Thymus (tissue), 11 donors: Measurements from ENCODE around the gene GYPC. TPM values are rescaled to one million over a fixed set of nuclear protein-coding genes. Genes with fewer than 3 reads are reported as not detected.

ENCODE experiments used
- DNase-seq, 9 donors: peaks; one replicate each; pipeline ENCODE4 v3.0.0-alpha.2; 2013; ENCODE audit warnings: low spot score in 9 of 9, low read depth in 6 of 9, missing footprints in 1 of 9
- H3K27ac ChIP-seq, 2 donors: one replicate each; pipeline ENCODE4 v1.5.1; 2013; ENCODE audit warnings: control low read depth in 1 of 2, low read depth in 1 of 2, low read length in 1 of 2, mild to moderate bottlenecking in 1 of 2, moderate library complexity in 1 of 2
- H3K27me3 ChIP-seq, 2 donors: one replicate each; pipeline ENCODE4 v1.5.1; 2013; ENCODE audit warnings: low read length in 1 of 2; ENCODE audit not compliant: control insufficient read depth in 2 of 2, insufficient read depth in 1 of 2
- H3K36me3 ChIP-seq, 2 donors: one replicate each; pipeline ENCODE4 v1.5.1; 2013; ENCODE audit warnings: low read length in 1 of 2, mild to moderate bottlenecking in 1 of 2, moderate library complexity in 1 of 2; ENCODE audit not compliant: control insufficient read depth in 2 of 2, insufficient read depth in 2 of 2
- H3K4me1 ChIP-seq, 2 donors: one replicate each; pipeline ENCODE4 v1.5.1; 2013; ENCODE audit warnings: low read length in 2 of 2; ENCODE audit not compliant: control insufficient read depth in 2 of 2, insufficient read depth in 2 of 2
- H3K4me3 ChIP-seq, 2 donors: one replicate each; pipeline ENCODE4 v1.5.1; 2013; ENCODE audit warnings: low read length in 2 of 2, control low read depth in 1 of 2, mild to moderate bottlenecking in 1 of 2
- H3K9me3 ChIP-seq, 2 donors: one replicate each; pipeline ENCODE4 v1.5.1; 2013; ENCODE audit warnings: low read length in 1 of 2, mild to moderate bottlenecking in 1 of 2; ENCODE audit not compliant: control insufficient read depth in 2 of 2, insufficient read depth in 1 of 2
- WGBS: extraction: QIAGEN DNeasy Blood & Tissue Kit; methylation state at CpG from one replicate; pipeline ENCODE4 v1.1.7; 2013; 5-methylcytosine and 5-hydroxymethylcytosine counted together
- polyA plus RNA-seq: library from polyadenylated mRNA; stranded (reverse); fragments of 200-250 nt; gene quantifications from one replicate; pipeline ENCODE4 v1.2.3, GENCODE V29; 2013
- total RNA-seq: library from RNA; stranded (reverse); fragments of 120-200 nt; gene quantifications from one replicate; pipeline ENCODE4 v1.2.4, GENCODE V29; 2013
- donor health status: healthy.

The GYPC gene
- total and polyA plus RNA-seq, 2 donors, result 83.2 to 136 TPM

DNA sequence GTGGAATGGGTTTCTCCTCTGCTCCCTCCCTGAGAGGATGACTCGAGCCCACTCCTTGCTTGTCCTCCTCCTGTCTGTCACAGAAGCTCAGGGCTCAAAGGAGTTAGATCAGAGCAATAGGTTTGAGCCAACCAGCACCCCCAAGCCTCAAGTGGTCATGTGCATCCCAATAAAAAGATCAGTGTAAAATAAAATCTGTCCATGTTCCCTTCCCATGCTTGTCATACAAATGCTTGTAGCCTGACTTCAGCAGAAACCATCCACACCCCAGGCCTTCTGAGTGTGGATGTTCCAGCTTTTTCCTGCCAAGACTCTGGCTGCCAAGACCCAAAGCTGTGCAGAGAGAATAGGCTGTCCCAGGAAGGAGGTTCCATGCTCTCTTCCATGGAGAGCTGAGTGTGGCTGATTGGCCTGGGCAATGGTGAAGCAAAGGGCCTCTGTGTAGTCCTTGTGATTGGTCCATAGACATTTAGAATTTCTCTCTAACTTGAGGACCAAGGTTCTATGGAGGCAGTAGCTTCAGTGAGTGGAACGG lies 67.4 kb downstream of the GYPC start:
- 97% methylated on average over 2 of the region's 2 CpGs for WGBS
- H3K27ac ChIP-seq, result no peak overlapping the region
- no peak for DNase-seq
- H3K9me3 ChIP-seq, result no peaks in the 10 kb centered on the region
- no peak overlapping the region for H3K4me3 ChIP-seq
- no peaks in the 10 kb centered on the region for H3K36me3 ChIP-seq
- no peaks in the 10 kb centered on the region for H3K4me1 ChIP-seq
- no peaks in the 10 kb centered on the region for H3K27me3 ChIP-seq

DNA sequence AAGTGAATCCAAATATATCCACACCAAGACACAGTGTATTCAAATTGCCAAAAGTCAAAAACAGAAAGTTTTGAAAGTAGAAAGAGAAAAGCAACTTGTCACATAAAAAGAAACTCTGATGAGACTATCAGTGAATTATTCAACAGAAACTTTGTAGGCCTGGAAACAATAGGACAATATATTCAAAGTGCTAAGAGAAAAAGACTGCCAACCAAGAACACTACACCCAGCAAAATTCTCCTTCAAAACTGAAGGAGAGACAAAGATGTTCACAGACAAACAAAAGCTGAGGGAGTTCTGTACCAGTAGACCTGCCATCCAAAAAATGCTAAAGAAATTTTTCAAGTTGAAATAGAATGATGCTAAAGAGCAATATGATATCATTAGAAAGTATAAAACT lies 69.6 kb downstream of the GYPC start:
- no peak for DNase-seq
- Histone ChIP-seq H3K36me3 (no peaks in the 10 kb centered on the region), H3K4me3 (no peak overlapping the region), H3K27me3 (peaks cover 0 to 2% of the 10 kb centered on the region in 2 donors), H3K9me3 (no peaks in the 10 kb centered on the region), H3K27ac (no peak overlapping the region), H3K4me1 (no peaks in the 10 kb centered on the region)

- 92% methylated on average over 4 of the region's 4 CpGs for WGBS
- no peak overlapping the region for H3K4me3 ChIP-seq
- no peaks in the 10 kb centered on the region for H3K4me1 ChIP-seq
- peaks cover 0 to 2% of the 10 kb centered on the region in 2 donors for H3K27me3 ChIP-seq
- H3K27ac ChIP-seq, result no peak overlapping the region
- H3K36me3 ChIP-seq, result no peaks in the 10 kb centered on the region
- H3K9me3 ChIP-seq, result no peaks in the 10 kb centered on the region
- DNase-seq, result no peak
Measured at GRCh38 chr2:126729896-126730295, 73.9 kb downstream of the GYPC start.

GRCh38 chr2:126730655-126731054 lies 74.7 kb downstream of the GYPC start:
- H3K9me3 ChIP-seq, result no peaks in the 10 kb centered on the region
- 88% methylated on average over 5 of the region's 5 CpGs for WGBS
- no peaks in the 10 kb centered on the region for H3K4me1 ChIP-seq
- H3K27me3 ChIP-seq, result peaks cover 0 to 2% of the 10 kb centered on the region in 2 donors
- no peak overlapping the region for H3K27ac ChIP-seq
- DNase-seq, result no peak
- H3K36me3 ChIP-seq, result no peaks in the 10 kb centered on the region
- H3K4me3 ChIP-seq, result no peak overlapping the region

GRCh38 chr2:126731353-126731752 lies 75.4 kb downstream of the GYPC start:
- H3K4me1 ChIP-seq, result no peaks in the 10 kb centered on the region
- DNase-seq, result no peak
- H3K4me3 ChIP-seq, result no peak overlapping the region
- H3K27me3 ChIP-seq, result peaks cover 0 to 2% of the 10 kb centered on the region in 2 donors
- WGBS, result 93% methylated on average over 5 of the region's 5 CpGs
- H3K9me3 ChIP-seq, result no peaks in the 10 kb centered on the region
- H3K36me3 ChIP-seq, result no peaks in the 10 kb centered on the region
- no peak overlapping the region for H3K27ac ChIP-seq

DNA sequence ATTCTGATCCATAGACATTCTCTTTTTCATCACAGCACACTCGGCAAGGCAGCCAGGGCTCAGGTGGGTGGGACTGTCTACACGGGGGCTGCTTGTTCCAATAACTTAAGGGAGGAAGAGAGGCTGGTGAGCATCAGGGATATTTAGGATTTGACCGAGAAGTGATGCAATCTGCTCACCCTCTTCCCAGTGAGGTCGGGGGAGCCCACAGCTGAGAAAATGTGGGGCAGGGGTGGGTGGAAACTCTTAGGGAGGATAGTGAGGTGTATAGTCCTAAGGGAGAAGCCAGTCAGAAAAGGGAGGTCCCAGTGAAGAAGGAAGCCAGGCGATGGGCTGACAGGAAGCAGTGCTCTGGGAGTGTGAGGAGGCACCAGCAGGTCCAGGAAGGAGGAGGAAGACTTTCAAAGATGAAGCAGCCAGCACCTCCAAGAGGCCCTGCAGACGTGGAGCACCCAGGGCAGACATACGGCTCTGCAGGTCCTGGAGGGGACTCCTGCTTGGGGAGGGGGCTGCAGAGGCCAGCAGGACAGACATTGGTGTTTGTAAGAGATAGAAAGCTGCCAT lies 76.8 kb downstream of the GYPC start:
- WGBS, result 90% methylated on average over 7 of the region's 7 CpGs
- H3K4me1 ChIP-seq, result no peaks in the 10 kb centered on the region

GRCh38 chr2:126733795-126734194 lies 77.8 kb downstream of the GYPC start:
- H3K9me3 ChIP-seq, result no peaks in the 10 kb centered on the region
- no peak overlapping the region for H3K4me3 ChIP-seq
- H3K4me1 ChIP-seq, result no peaks in the 10 kb centered on the region
- DNase-seq, result no peak
- no peak overlapping the region for H3K27ac ChIP-seq
- WGBS, result 95% methylated on average over 1 of the region's 1 CpG
- peaks cover 0 to 2% of the 10 kb centered on the region in 2 donors for H3K27me3 ChIP-seq
- H3K36me3 ChIP-seq, result no peaks in the 10 kb centered on the region

More for the DNA sequence above, 76.8 kb downstream of the GYPC start:
- no peak for DNase-seq
- Histone ChIP-seq H3K27ac (no peak overlapping the region), H3K27me3 (peaks cover 0 to 2% of the 10 kb centered on the region in 2 donors), H3K36me3 (no peaks in the 10 kb centered on the region), H3K4me3 (no peak overlapping the region), H3K9me3 (no peaks in the 10 kb centered on the region)

- no peaks in the 10 kb centered on the region for H3K27me3 ChIP-seq
- WGBS, result 52% methylated on average over 8 of the region's 8 CpGs
- H3K4me3 ChIP-seq, result no peak overlapping the region
- no peak overlapping the region for H3K27ac ChIP-seq
- no peaks in the 10 kb centered on the region for H3K36me3 ChIP-seq
- no peaks in the 10 kb centered on the region for H3K9me3 ChIP-seq
- DNase-seq, result no peak
- H3K4me1 ChIP-seq, result no peaks in the 10 kb centered on the region
Measured at GRCh38 chr2:126736133-126736874, 80.3 kb downstream of the GYPC start.

GRCh38 chr2:126739141-126739540 lies 83.2 kb downstream of the GYPC start:
- Histone ChIP-seq H3K27me3 (no peaks in the 10 kb centered on the region), H3K9me3 (no peaks in the 10 kb centered on the region), H3K27ac (no peak overlapping the region), H3K4me3 (no peak overlapping the region), H3K4me1 (no peaks in the 10 kb centered on the region), H3K36me3 (no peaks in the 10 kb centered on the region)
- 99% methylated on average over 1 of the region's 1 CpG for WGBS
- no peak for DNase-seq
